Natural killer cell (primary cell): ENCODE measurements around the gene VPS35L. TPM values are rescaled to one million over a fixed set of nuclear protein-coding genes. Genes with fewer than 3 reads are reported as not detected.
A peak's percentile ranks its signal among the peaks of the same experiment; 100 is the strongest.

Experiments
- ATAC-seq, 3 donors: fragments of 150-1000 bp in 2 of 3; fragments of 200-7000 bp in 1 of 3; cut with Tn5 transposase; 1 replicate in 1 of 3; 2 replicates in 2 of 3; pipeline ENCODE4 v1.10.0; 2021; ENCODE audit warnings: mild to moderate bottlenecking in 2 of 3, moderate library complexity in 2 of 3
- DNase-seq, 2 donors: peaks; one replicate each; pipeline versions ENCODE4 v3.0.0 to v3.0.0-alpha.2; 2013 to 2021; ENCODE audit warnings: mixed read lengths in 1 of 2
- H3K27ac ChIP-seq: one replicate; pipeline ENCODE4 v1.5.1; 2013; ENCODE audit warnings: mild to moderate bottlenecking, low read length
- H3K27me3 ChIP-seq: one replicate; pipeline ENCODE4 v1.6.1; 2013; ENCODE audit warnings: low read length; ENCODE audit not compliant: control insufficient read depth, insufficient read depth
- H3K36me3 ChIP-seq: one replicate; pipeline ENCODE4 v1.6.1; 2013; ENCODE audit warnings: low read length; ENCODE audit not compliant: control insufficient read depth, insufficient read depth
- H3K4me1 ChIP-seq: one replicate; pipeline ENCODE4 v1.6.1; 2013; ENCODE audit warnings: low read length; ENCODE audit not compliant: control insufficient read depth, insufficient read depth
- H3K4me3 ChIP-seq: one replicate; pipeline ENCODE4 v1.5.1; 2013; ENCODE audit warnings: low read length
- H3K9me3 ChIP-seq: one replicate; pipeline ENCODE4 v1.6.1; 2013; ENCODE audit warnings: low read length; ENCODE audit not compliant: control insufficient read depth, insufficient read depth
- H3K27ac Mint-ChIP-seq, 2 donors: one replicate each; pipeline ENCODE4 v1.8.0; 2022; ENCODE audit warnings: mild to moderate bottlenecking in 2 of 2, mixed read lengths in 2 of 2, moderate library complexity in 1 of 2
- H3K27me3 Mint-ChIP-seq, 2 donors: one replicate each; pipeline ENCODE4 v1.8.0; 2022; ENCODE audit warnings: low read depth in 2 of 2, mixed read lengths in 2 of 2
- H3K36me3 Mint-ChIP-seq: one replicate; pipeline ENCODE4 v1.8.0; 2022; ENCODE audit warnings: mixed read lengths
- H3K4me1 Mint-ChIP-seq, 2 donors: one replicate each; pipeline ENCODE4 v1.8.0; 2022; ENCODE audit warnings: mixed read lengths in 2 of 2
- H3K4me3 Mint-ChIP-seq: one replicate; pipeline ENCODE4 v1.8.0; 2022; ENCODE audit warnings: mild to moderate bottlenecking, moderate library complexity, mixed read lengths
- H3K9me3 Mint-ChIP-seq, 2 donors: one replicate each; pipeline ENCODE4 v1.8.0; 2022; ENCODE audit warnings: mixed read lengths in 2 of 2
- WGBS: methylation state at CpG from one replicate; pipeline ENCODE4 v1.1.7; 2013; ENCODE audit warnings: missing lambda C conversion rate; ENCODE audit not compliant: insufficient coverage; 5-methylcytosine and 5-hydroxymethylcytosine counted together
- intact Hi-C: fragments of 100-400 bp; cut with micrococcal nuclease; formaldehyde crosslinking; loops from one replicate; pipeline ENCODE4 v1.14.2; 2022
- total RNA-seq, 4 donors: library from RNA; stranded (reverse); fragments of 120-200 nt in 1 of 4; gene quantifications; one replicate each; pipeline versions ENCODE4 v1.2.3 to v1.2.4, GENCODE V29; 2013 to 2022
- TF ChIP-seq, protein P1 (sequence below): fragments of 200-600 bp; IDR thresholded peaks from one replicate; pipeline ENCODE4 v1.8.0; 2022; ENCODE audit warnings: antibody characterized with exemption

VPS35L gene
- total RNA-seq, 3 donors from 2014 or later (not counting 1 experiment from before 2014, with no cell fraction given), result 37.4 to 53.5 (median 44.4) TPM

DNA sequence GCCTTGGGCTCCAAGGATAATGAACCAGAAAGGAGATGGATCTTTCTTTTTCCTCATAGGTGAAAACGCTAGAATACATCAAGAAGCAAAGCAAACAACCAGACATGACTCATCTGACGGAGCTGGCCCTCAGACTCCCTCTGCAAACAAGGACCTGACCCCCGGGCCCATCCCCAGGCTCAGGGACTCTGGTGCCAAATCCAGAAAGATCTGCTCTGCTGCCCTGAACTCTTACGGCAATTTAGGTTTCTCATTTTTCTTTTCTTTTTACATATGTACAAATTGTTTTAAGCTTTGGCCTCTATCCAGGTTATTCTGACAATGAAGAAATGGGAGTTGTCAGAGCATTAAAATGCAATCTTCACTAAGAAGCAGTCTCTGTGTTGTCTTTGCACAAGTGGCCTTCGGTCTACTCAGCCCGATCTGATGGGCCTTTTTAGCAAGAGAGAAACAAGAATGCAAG is 144.8 kb downstream of the VPS35L start:
- Mint-ChIP-seq H3K4me3 (no peak overlapping the region), H3K4me1 (peaks cover 20 to 23% of the 10 kb centered on the region in 2 donors), H3K27ac (peak overlapping the region in 1 of 2 donors; percentile 11), H3K27me3 (no peaks in the 10 kb centered on the region), H3K9me3 (no peaks in the 10 kb centered on the region), H3K36me3 (no peaks in the 10 kb centered on the region)
- Histone ChIP-seq H3K27me3 (no peaks in the 10 kb centered on the region), H3K36me3 (peaks cover 37% of the 10 kb centered on the region), H3K4me3 (no peak overlapping the region), H3K27ac (no peak overlapping the region), H3K9me3 (no peaks in the 10 kb centered on the region), H3K4me1 (peaks cover 34% of the 10 kb centered on the region)
- intact Hi-C loops, result no loop called here
- DNase-seq, result no peak
- WGBS, result 96% methylated on average over 6 of the region's 6 CpGs
- TF ChIP-seq, protein P1, sequence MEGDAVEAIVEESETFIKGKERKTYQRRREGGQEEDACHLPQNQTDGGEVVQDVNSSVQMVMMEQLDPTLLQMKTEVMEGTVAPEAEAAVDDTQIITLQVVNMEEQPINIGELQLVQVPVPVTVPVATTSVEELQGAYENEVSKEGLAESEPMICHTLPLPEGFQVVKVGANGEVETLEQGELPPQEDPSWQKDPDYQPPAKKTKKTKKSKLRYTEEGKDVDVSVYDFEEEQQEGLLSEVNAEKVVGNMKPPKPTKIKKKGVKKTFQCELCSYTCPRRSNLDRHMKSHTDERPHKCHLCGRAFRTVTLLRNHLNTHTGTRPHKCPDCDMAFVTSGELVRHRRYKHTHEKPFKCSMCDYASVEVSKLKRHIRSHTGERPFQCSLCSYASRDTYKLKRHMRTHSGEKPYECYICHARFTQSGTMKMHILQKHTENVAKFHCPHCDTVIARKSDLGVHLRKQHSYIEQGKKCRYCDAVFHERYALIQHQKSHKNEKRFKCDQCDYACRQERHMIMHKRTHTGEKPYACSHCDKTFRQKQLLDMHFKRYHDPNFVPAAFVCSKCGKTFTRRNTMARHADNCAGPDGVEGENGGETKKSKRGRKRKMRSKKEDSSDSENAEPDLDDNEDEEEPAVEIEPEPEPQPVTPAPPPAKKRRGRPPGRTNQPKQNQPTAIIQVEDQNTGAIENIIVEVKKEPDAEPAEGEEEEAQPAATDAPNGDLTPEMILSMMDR, result no peak
- ATAC-seq, result no peak

DNA sequence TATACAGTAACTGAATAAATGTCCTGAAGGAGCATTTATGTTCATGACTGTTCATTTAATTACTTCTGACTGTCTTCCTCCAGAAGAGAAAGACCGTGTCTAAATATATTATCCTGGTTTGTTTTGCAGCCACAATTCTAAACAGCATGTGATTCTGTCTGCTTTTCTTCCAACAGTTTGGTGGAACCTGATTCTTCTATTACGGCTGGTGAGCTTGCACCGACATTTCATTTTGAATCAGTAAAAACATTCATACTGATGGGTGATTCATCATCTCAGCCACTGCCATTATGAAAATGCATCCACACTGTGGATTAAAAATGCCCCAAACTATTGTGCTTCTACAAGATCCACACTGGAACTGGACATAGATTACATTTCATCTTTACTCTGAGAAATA is 145.6 kb downstream of the VPS35L start:
- WGBS, result 95% methylated on average over 3 of the region's 3 CpGs
- H3K27ac ChIP-seq, result no peak overlapping the region
- no peaks in the 10 kb centered on the region for H3K27me3 Mint-ChIP-seq

DNA sequence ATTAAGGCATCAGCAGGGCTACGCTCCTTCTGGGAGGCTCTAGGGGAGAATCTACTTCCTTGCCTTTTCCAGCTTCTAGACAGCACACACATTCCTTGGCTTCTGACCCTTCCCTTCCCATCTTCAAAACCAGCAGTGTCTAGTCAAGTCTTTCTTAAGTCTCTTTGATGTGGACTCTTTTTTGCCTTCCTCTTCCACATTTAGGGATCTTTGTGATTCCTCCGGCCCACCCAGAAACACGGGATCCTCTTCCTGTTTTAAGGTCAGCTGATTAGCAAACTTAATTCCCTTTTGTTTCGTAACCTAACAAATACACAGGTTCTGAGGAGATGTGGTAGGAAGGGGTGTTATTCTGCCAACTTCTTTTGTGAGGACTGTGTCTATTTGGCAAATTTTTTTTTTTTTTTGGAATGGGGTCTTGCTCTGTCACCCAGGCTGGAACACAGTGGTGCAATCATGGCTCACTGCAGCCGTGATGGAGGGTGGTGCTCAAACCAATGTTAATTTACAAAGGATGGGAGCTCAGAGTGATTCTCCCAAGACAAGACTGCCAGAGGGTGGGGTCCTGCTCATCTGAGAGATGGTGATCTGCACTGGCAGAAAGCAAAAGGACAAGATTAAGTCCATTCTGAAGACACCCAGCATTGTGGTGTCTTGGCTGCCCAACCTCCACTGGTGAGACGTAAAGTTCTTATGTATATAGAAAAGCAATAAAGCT is 147.8 kb downstream of the VPS35L start:
- intact Hi-C loops, result no loop called here
- H3K27ac Mint-ChIP-seq, result no peak overlapping the region
- H3K4me1 Mint-ChIP-seq, result peaks cover 0 to 5% of the 10 kb centered on the region in 2 donors

More for the DNA sequence above, 145.6 kb downstream of the VPS35L start:
- Mint-ChIP-seq H3K4me1 (peaks cover 16 to 20% of the 10 kb centered on the region in 2 donors), H3K36me3 (no peaks in the 10 kb centered on the region), H3K9me3 (no peaks in the 10 kb centered on the region), H3K27ac (no peak overlapping the region), H3K4me3 (no peak overlapping the region)
- intact Hi-C loops, result no loop called here
- H3K9me3 ChIP-seq, result no peaks in the 10 kb centered on the region
- no peak overlapping the region for H3K4me3 ChIP-seq
- no peak for ATAC-seq
- DNase-seq, result no peak
- TF ChIP-seq, protein P1, result no peak
- H3K27me3 ChIP-seq, result no peaks in the 10 kb centered on the region
- H3K4me1 ChIP-seq, result peaks cover 28% of the 10 kb centered on the region
- H3K36me3 ChIP-seq, result peaks cover 37% of the 10 kb centered on the region

More for the DNA sequence above, 147.8 kb downstream of the VPS35L start:
- H3K9me3 Mint-ChIP-seq, result no peaks in the 10 kb centered on the region
- no peak for DNase-seq
- 84% methylated on average over 4 of the region's 6 CpGs for WGBS
- Histone ChIP-seq H3K27me3 (no peaks in the 10 kb centered on the region), H3K36me3 (peaks cover 41% of the 10 kb centered on the region), H3K27ac (no peak overlapping the region), H3K4me3 (no peak overlapping the region), H3K9me3 (no peaks in the 10 kb centered on the region), H3K4me1 (peaks cover 7% of the 10 kb centered on the region)
- no peaks in the 10 kb centered on the region for H3K36me3 Mint-ChIP-seq
- H3K4me3 Mint-ChIP-seq, result no peak overlapping the region
- TF ChIP-seq, protein P1, result no peak
- H3K27me3 Mint-ChIP-seq, result no peaks in the 10 kb centered on the region
- ATAC-seq, result no peak
